PC-3 (cell line): Measurements from ENCODE around the gene DDX10. TPM values are rescaled to one million over a fixed set of nuclear protein-coding genes. Genes with fewer than 3 reads are reported as not detected.

Experiments used
- ATAC-seq: fragments of 200-7000 bp; cut with Tn5 transposase; 2 replicates; pipeline ENCODE4 v1.9.1; 2020; ENCODE audit warnings: mild to moderate bottlenecking, moderate library complexity
- BruUV-seq: library from RNA; stranded (reverse); fragments of 400-500 nt; replicated peaks from 2 replicates; lab custom pipeline; 2021; lab: Mats Ljungman, UMichigan
- CTCF ChIA-PET: fragments of 300-600 bp; sonication (Branson Sonifier 250); formaldehyde crosslinking; loops from one replicate; lab custom pipeline; 2022; ENCODE audit warnings: antibody characterized with exemption; lab: Charles Lee
- POLR2A ChIA-PET: fragments of 300-600 bp; sonication (Branson Sonifier 250); formaldehyde crosslinking; loops from one replicate; lab custom pipeline; 2022; ENCODE audit warnings: antibody characterized with exemption; ENCODE audit not compliant: unreplicated experiment; lab: Charles Lee
- DNase-seq: peaks from one replicate; pipeline ENCODE4 v3.0.0-alpha.2; 2015
- H2AFZ ChIP-seq: fragments of 300-600 bp; sonication (generic); 2 replicates; pipeline ENCODE4 v1.6.0; 2016; ENCODE audit warnings: antibody characterized with exemption, low read length
- H3F3A ChIP-seq: fragments of 300-600 bp; sonication (generic); one replicate; pipeline ENCODE4 v1.6.0; 2017; ENCODE audit warnings: antibody characterized with exemption, low read length, control low read depth, mild to moderate bottlenecking; ENCODE audit not compliant: unreplicated experiment
- H3K27ac ChIP-seq: fragments of 300-600 bp; sonication (generic); 2 replicates; pipeline ENCODE4 v1.5.1; 2016; ENCODE audit warnings: mild to moderate bottlenecking, low read length
- H3K27me3 ChIP-seq: fragments of 300-600 bp; sonication (generic); 2 replicates; pipeline ENCODE4 v1.6.1; 2016; ENCODE audit warnings: low read length, mixed read lengths
- H3K36me3 ChIP-seq: fragments of 300-600 bp; sonication (generic); 2 replicates; pipeline ENCODE4 v1.6.1; 2016; ENCODE audit warnings: low read depth, mixed run types, low read length, mixed read lengths
- H3K4me1 ChIP-seq: fragments of 300-600 bp; sonication (generic); 2 replicates; pipeline ENCODE4 v1.5.1; 2016; ENCODE audit warnings: low read length; ENCODE audit not compliant: insufficient read depth
- H3K4me2 ChIP-seq: fragments of 300-600 bp; sonication (generic); 2 replicates; pipeline ENCODE4 v1.6.0; 2016; ENCODE audit warnings: low read length
- H3K4me3 ChIP-seq: fragments of 300-600 bp; sonication (generic); 2 replicates; pipeline ENCODE4 v1.5.1; 2016; ENCODE audit warnings: mild to moderate bottlenecking, low read length, mixed read lengths
- H3K79me2 ChIP-seq: fragments of 300-600 bp; sonication (generic); 2 replicates; pipeline ENCODE4 v1.6.1; 2017; ENCODE audit warnings: low read length, mixed read lengths
- H3K9ac ChIP-seq: fragments of 300-600 bp; sonication (generic); 2 replicates; pipeline ENCODE4 v1.6.0; 2016; ENCODE audit warnings: mild to moderate bottlenecking, low read length
- H3K9me2 ChIP-seq: fragments of 300-600 bp; sonication (generic); replicated peaks from 2 replicates; pipeline ENCODE4 v1.6.1; 2016; ENCODE audit warnings: mixed run types, low read length, mixed read lengths
- H3K9me3 ChIP-seq: fragments of 300-600 bp; sonication (generic); 2 replicates; pipeline ENCODE4 v1.6.1; 2016; ENCODE audit warnings: low read length, mixed read lengths
- H4K20me1 ChIP-seq: fragments of 300-600 bp; sonication (generic); 2 replicates; pipeline ENCODE4 v1.6.1; 2016; ENCODE audit warnings: low read length, mixed read lengths
- CTCF ChIP-seq: fragments of 300-600 bp; sonication (generic); conservative IDR thresholded peaks from 2 replicates; pipeline ENCODE4 v1.5.1; 2017; ENCODE audit warnings: antibody characterized with exemption, low read depth, mild to moderate bottlenecking, low read length
- EZH2 ChIP-seq: fragments of 300-600 bp; sonication (generic); IDR thresholded peaks from one replicate; pipeline ENCODE4 v1.6.1; 2017; ENCODE audit warnings: antibody characterized with exemption, mild to moderate bottlenecking, low read length; ENCODE audit not compliant: unreplicated experiment
- EZH2phosphoT487 ChIP-seq: fragments of 300-600 bp; sonication (generic); IDR thresholded peaks from 2 replicates; pipeline ENCODE4 v1.6.1; 2018; ENCODE audit warnings: mild to moderate bottlenecking, antibody characterized with exemption, low read length, borderline replicate concordance
- intact Hi-C: fragments of 100-400 bp; cut with micrococcal nuclease; formaldehyde crosslinking; loops from 2 replicates; pipeline ENCODE4 v1.9.0; 2023
- total RNA-seq: library from RNA; depleted of rRNA; stranded (reverse); fragments of >200 nt; gene quantifications from 2 replicates; pipeline ENCODE4 v1.2.3, GENCODE V29; 2014

The DDX10 gene
- total RNA-seq, 1 experiment from 2014 or later: 55.2 TPM

DNA sequence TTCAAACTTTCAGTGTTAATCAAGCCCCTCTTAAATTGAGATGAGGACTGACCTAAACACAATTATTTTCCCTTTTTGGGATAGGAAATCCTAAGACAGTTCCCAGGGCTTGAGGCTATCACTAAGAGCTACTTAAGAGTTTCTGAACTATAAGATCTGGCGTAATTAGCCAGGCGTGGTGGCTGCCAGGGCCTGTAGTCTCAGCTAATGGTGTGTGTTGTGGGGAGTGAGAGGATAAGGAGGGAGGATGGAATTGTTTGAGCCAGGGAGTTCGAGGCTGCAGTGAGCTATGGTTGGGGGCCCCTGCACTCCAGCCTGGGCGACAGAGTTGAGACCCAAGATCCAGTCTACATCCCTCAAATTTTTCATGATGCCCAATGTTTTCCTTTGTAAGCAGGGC, 47.8 kb upstream of the DDX10 start:
- Histone ChIP-seq H4K20me1 (no peaks in the 10 kb centered on the region), H3K9me3 (no peaks in the 10 kb centered on the region), H3K4me2 (peak overlapping the region; percentile 39), H3K36me3 (no peaks in the 10 kb centered on the region), H3K27ac (peak overlapping the region; percentile 88), H3K9me2 (no peaks in the 10 kb centered on the region), H3K9ac (peak overlapping the region; percentile 39), H3F3A (peaks cover 4% of the 10 kb centered on the region), H2AFZ (no peak overlapping the region), H3K4me3 (no peak overlapping the region), H3K27me3 (no peaks in the 10 kb centered on the region), H3K4me1 (peaks cover 66% of the 10 kb centered on the region), H3K79me2 (no peaks in the 10 kb centered on the region)
- ChIA-PET POLR2A (interaction anchor here (0.6 kb wide), 1 partner anchor 29 kb away, joined by 3 read pairs; no protein-coding TSS in a partner anchor), CTCF (no interaction called here)
- BruUV-seq: TSS peak; percentile 85
- TF ChIP-seq EZH2phosphoT487: no peak
- no peak for TF ChIP-seq EZH2
- no peak for TF ChIP-seq CTCF
- ATAC-seq: no peak
- no peak for DNase-seq
- intact Hi-C loops: no loop called here

- Histone ChIP-seq H3K4me2 (peak overlapping the region; percentile 72), H3F3A (peaks cover 4% of the 10 kb centered on the region), H3K4me3 (no peak overlapping the region), H3K79me2 (no peaks in the 10 kb centered on the region), H3K36me3 (no peaks in the 10 kb centered on the region), H4K20me1 (no peaks in the 10 kb centered on the region), H3K9me3 (no peaks in the 10 kb centered on the region), H3K27ac (peak overlapping the region; percentile 88), H3K9me2 (no peaks in the 10 kb centered on the region), H2AFZ (no peak overlapping the region), H3K4me1 (peaks cover 71% of the 10 kb centered on the region), H3K27me3 (no peaks in the 10 kb centered on the region), H3K9ac (peak overlapping the region; percentile 39; the same call in 1 of the 2 replicates)
- intact Hi-C loops: no loop called here
- ATAC-seq: peak; percentile 5; the same call in 1 of the 2 replicates
- DNase-seq: peak; percentile 81
- ChIA-PET CTCF (no interaction called here), POLR2A (interaction anchor here (0.7 kb wide), 1 partner anchor 25 kb away, joined by 5 read pairs; the partner anchor contains the start of gene EXPH5)
- no TSS peak for BruUV-seq
- TF ChIP-seq EZH2phosphoT487: no peak
- no peak for TF ChIP-seq CTCF
- no peak for TF ChIP-seq EZH2
Measured at GRCh38 chr11:108618529-108618928, 46.3 kb upstream of the DDX10 start.
